EL (cell line): ENCODE data around the gene ALLC.

Source experiments
- DNase-seq: peaks from one replicate; pipeline ENCODE4 v3.0.0-alpha.2; 2016

The ALLC gene

DNA sequence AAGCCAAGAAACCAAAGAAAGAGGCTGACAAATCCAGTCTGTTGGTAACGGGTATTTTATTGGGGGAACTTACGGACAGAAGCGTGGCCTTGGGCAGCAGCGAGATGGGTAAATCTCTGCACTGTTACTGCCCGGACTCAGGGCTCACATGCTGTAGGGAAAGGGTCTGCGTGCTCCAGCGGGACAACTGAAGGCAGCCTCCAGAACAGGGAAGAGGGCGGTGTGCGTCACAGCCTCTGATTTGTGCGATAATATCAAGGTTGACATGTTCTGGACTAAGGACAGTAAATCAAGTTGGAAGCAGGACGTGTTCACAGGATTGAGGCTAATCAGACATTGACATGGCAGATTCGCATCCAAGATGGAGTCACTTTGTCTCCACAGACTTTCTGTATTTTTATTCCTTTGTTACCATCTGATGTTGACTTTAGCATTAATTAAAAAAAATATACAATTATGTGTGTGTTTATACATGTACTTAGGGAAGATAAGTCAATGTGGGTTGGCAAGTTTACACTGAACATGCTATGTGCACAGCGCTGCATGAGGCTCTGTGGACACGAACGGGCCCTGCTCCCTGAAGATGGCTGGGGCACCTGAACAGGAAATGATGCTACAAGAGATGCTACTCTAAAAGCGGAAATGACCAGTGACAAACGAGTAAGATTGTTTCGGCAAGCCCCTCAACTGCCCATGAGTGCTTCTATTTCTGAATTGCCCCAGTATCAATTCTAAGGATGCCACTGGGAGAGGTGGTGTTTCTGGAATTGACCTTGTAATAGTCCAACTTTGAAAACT lies 22.7 kb downstream of the ALLC start:
- no peak for DNase-seq

DNA sequence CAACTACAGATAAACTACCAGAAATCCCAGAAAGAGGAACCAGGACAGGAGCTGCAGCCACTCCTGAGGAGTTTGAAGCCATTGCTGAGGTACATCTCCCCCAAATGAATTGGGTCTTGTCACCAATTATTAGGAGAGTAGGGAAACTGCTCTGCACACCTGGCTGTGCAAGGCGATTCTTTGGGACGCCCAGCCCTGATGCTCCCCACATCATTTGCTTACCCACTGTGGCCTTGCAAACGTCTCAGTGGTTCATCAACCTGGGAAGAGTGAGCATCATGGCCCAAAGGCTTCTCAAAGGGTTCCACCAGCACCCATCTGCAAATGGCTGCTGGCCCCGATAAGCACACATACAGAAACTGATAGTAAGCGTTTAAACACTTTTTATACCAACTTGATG lies 23.6 kb downstream of the ALLC start:
- DNase-seq, result no peak

DNA sequence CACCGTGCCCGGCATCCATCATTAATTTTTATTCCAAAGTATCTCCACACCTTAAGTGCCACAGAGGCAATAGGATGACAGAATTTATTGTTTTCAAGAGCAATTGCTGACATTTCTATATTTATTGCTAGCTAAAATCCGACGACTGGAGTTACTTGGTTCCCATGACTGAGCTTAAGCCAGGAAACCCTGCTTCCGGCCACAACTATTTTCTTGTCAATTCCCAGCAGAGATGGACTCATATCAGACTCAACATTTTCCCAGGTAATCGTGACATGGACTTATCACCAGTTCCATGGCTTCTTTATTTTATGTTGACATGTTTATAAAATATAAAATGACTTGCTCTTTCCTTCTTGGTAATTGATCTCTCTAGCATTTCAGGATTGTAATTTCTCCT lies 24.8 kb downstream of the ALLC start:
- no peak for DNase-seq

DNA sequence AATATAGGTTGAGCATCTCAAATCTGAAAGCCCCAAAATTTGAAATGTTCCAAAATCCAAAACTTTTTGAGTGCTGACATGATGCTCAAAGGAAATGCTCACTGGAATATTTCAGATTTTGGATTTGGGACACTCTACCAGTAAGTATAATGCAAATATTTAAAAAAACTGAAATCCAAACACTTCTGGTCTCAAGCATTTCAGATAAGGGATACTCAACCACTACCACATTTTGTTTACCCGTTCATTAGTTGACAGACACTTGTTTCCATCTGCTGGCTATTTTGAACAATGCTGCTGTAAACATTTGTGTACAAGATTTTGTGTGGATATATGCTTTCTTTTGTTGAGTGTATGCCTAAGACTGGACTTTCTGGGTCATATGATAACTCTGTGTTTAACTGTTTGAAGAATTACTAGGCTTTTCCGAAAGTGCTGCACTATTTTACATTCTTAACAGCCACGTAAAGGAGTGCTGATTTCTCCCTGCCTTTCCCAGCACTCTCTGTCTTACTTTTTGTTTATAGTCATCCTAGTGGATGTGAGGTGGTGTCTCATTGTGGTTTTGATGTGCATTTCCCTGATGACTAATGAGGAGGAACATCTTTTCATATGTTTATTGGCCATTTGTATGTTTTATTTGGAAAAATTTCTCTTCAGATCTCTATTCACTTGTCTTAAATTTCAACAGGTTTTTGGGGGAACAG lies 25.9 kb downstream of the ALLC start:
- DNase-seq, result no peak

DNA sequence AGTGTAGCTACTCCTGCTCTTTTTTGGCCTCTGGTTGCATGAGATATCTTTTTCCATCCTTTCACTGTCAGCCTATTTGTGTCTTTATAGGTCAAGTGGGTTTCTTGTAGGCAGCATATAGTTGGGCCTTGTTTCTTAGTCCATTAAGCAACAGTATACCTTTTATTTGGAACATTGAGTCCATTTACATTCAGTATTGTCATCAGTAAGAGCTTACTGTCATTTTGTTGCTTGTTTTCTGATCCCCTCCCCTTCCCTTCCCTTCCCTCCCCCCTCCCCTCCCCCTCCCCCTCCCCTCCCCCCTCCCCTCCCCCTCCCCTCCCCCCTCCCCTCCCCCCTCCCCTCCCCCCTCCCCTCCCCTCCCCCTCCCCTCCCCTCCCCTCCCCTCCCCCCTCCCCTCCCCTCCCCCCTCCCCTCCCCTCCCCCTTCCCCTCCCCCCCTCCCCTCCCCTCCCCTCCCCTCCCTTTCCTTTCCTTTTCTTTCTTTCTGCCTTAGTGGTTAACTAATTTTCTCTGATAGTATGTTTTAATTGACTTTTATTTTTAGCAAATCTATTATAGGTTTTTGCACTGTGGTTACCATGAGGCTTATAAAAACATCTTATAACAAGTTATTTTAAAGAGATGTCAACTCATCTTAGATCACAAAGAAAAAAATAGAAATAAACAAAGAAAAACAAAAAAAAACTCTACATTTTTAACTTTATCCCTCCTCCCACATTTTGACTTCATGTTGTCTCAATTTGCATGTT lies 32.2 kb downstream of the ALLC start:
- DNase-seq, result no peak

DNA sequence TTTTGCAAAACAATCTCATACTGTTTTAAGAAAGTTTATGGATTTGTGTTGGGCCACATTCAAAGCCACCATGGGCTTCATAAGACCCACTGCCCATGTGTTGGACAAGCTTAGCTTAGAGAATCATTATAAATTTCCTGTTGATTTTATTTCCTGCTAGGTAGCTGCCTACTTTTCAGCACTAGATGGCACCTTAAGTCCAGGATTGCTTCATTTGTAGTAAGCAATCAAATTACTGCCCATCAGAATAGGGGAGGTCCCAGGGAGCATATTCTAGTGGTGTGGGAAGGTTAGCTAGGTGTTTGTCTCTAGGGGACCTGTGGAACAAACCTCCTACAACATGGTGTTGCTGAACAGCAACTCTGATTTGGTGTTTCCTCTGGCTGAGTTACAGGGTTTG lies 34.4 kb downstream of the ALLC start:
- DNase-seq, result no peak

DNA sequence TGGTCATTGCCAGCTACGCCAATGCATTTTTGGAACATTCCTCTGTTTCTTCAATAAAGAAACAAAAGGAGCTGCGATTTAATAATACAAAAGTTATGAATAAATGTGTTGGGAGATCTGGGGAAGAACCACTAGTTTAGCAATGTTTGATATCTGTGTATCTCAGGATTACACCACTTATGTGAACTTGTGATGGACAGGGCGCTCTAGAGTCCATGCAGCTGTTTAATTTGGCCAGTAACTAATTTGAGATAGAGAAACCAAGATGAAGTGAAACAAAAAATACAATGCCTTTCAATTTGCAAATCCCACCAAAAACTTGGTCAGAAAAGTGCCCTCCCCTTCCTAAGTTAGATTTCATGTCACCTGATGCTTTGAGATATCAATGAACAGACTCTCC lies 38.5 kb downstream of the ALLC start:
- no peak for DNase-seq

DNA sequence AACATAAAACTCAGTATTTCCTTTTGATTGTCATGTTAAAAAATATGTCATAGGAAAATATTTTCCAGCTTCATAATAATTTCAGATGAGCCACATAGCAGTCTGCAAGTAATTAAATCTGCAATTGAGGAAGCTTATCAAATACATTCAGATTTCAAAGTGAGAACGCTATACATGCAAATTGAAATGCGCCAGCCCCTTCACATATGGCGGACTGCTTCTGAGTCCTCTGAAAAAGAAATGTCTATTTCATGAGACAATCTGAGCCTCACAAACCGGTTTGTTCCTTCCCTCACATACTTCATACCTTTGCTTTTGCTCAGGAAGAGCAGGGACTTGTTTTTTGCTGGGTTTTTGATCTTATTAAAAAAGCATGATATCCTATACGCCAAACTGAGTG lies 43.1 kb downstream of the ALLC start:
- no peak for DNase-seq

DNA sequence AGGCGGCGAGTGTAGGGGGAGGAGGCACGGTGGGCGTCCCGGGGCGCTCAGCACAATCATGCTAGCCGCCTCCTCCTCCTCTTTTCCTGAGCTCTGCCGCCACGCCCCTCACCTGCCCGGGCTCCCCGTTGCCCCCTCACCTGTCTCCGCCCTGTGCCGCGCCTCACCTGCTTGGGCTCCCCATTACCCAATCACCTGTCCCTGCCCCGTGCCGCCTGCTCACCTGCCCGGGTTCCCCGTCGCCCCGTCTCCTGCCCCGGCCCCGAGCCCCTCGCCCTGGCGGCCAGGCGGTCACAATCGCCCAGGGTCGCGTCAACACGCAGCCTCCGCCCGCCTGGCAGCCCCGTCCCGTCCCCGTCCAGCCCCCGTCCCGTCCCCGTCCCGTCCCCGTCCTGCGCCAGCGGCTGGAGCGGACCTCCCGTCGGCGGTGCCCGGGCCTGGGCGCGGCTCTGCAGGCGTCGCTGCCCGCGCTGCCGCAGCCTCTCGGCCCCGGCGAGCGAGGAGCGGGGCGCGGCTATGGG lies 45.3 kb downstream of the ALLC start, which contains the start of gene DCDC2C:
Gene DCDC2C (plus strand): TSS at position 340 of the 521 bp plus-strand sequence. CDS start 177 bp downstream, at position 517.
- DNase-seq, result no peak

DNA sequence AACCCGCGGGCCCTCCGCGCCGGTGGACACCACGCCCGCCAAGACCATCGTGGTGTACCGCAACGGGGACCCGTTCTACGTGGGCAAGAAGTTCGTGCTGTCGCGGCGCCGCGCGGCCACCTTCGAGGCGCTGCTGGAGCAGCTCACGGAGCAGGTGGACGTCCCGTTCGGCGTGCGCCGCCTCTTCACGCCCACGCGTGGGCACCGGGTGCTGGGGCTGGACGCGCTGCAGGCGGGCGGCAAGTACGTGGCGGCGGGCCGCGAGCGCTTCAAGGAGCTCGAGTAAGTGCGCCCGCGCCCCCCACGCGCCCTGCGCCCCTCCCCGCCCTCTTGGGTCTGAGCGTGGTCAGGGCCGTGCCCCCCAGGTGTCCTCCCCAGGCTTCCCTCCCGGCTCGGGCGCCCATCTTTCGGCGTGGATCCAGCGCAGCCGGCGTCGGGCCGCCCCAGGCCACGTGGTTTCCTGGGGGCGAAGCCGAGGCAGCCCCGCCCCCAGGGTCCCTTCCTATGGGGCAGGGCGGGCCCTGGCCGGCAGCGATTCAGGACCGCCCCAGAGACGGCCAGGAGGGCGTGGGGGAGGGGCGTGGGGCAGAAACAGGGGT lies 45.9 kb downstream of the ALLC start:
- DNase-seq, result no peak

DNA sequence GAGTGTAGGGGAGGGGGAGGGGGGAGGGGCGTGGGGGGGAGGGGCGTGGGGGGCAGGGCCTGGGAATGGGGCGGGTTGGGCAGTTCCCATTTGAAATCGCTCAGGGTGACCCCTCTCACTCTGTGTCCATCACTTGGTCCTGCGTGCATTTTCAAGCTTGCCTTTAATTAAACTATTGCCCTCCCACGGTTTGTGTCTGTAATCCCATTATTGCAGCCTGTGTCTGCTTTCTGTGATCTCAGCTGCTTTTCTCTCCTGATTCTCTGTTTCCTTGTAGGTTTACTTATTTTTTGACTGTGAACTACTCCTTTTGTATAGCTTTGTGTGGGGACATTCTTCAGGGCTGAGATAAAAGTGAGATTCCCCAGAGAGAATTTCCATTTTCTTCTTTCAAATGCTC lies 46.7 kb downstream of the ALLC start:
- DNase-seq, result no peak

DNA sequence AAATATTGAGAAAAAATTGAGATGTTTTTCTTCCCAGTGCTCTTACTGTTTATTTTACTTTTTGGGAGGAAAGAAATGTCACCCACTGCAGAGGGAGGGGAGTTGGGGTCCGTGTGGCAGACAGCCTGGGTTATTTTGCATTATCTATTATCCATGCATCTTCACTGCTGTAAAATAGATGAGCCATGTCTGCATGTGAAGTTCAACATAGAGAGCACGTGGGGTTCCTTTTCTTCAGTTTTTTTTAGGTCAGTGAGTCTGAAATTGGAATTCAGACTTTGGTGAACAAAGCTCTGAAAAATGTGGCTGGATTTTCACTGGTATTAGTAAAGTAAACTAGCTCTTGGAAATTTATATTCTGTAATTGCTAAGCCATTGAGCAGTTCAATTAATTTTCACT lies 47.8 kb downstream of the ALLC start:
- DNase-seq, result no peak

DNA sequence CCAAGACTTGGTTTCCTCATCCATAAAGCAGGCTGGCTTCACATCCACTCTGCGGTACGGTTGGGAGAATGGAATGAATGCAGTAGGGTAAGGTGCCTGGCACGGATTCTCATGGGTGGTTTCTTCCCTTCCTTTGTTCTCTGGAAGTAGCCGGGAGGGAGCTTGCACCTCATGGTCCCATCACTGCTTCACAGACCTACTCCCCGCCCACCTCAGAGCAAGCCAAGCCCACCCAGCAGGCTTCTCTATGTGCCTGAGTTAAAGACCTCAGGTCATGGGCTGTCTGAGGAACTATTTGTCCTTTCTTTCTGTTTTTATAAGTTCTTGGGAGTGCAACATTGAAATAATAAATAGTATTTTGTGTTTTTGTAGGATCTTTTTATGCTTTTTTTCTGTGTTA lies 48.9 kb downstream of the ALLC start:
- DNase-seq, result no peak

DNA sequence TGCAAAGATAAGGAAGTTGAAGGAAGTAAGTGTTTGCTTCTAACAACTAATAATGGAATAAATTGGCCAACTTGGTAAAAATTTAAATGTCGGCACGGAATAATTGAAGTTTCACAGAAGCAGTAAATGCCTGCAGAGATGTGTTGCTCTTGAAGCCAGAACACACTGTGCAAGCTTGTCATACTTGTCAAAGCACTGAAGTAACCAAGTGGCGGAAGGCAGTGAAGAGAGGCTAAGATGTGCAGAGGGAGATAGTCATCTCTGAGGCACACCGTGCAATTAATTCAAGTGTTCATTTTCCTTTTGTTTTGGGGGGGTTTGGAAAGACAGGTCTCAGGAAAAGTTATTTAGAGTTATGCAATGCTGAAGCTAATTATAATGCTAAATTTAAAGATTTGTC lies 50.6 kb downstream of the ALLC start:
- DNase-seq, result no peak

DNA sequence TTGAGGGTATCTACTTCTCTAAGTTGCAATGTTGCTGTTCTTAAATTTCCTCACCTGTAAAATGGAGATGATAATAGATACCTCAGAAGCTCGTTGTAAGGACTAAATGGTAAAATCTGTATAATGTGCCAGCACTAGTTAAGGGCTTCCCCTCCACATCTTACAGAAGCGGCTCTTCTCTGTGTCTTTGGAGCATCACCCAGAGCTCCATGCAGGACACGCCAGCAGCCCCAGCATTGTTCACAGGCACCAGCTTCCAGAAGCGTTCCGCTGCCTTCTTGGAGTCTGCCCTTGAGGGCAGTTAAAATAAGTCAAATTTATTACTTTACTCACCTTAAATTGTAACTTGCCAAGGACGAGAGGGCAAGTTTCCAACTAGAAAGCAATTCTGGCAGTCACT lies 51.2 kb downstream of the ALLC start:
- no peak for DNase-seq

DNA sequence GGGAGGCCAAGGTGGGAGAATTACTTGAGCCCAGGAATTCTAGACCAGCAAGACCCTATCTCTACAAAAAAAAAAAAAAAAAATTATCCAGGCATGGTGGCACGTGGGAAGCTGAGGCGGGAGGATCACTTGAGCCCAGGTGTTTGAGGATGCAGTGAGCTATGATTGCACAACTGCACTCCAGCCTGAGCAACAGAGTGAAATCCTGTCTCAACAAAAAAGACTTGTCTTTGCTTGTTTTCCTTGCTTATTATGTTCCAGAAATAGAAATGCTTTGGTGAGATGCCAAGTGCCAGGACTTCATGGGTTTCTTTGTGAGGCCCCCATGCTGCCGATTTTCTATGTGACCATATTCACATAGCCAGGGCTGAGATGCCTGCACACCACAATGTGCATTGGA lies 54.4 kb downstream of the ALLC start:
- DNase-seq, result no peak

DNA sequence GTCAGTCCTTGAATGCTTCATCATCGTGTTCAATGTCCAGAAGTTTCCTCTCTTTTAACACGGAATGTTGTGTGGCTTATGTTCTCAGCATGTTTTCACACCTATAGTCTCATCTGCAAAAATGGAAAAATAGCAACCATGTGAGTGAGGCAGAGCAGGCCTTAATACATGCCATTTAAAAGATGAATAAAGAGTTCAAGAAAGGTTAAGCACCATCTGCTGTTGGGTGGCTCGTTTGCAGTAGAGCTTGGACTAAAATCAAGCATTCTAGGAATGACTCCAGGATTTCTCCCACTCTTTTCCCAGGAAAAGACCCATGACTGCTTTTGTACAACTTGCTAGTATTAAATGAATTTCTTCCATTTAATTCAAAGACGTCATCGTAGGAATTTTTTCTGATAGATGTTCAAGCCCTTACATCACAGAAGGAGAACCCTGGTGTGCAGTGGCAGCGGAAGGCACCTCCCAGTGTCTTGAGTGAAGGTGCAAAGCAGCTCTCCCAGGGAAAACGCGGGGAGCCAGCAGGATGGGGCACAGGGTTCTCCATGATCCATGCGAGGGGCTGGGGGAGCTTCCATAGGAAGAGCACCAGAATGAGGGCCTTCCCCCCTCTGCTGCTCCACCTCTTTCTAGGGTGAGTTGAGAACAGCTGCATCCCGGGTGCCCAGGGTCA lies 55.0 kb downstream of the ALLC start:
- DNase-seq, result peak; percentile 11

DNA sequence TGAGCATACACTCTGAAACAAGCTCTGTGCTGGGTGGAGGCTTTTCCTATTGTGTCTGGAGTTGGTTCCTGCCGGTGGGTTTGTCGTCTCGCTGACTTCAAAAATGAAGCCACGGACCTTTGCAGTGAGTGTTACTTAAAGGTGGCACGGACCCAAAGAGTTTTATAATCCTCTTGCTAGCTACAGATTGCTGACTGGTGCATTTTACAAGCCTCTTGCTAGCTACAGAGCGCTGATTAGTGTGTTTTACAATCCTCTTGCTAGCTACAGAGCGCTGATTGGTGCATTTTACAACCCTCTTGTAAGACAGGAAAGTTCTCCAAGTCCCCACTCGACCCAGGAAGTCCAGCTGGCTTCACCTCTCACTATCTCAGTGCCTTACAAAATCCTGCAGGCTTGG lies 60.7 kb downstream of the ALLC start:
- DNase-seq, result no peak

DNA sequence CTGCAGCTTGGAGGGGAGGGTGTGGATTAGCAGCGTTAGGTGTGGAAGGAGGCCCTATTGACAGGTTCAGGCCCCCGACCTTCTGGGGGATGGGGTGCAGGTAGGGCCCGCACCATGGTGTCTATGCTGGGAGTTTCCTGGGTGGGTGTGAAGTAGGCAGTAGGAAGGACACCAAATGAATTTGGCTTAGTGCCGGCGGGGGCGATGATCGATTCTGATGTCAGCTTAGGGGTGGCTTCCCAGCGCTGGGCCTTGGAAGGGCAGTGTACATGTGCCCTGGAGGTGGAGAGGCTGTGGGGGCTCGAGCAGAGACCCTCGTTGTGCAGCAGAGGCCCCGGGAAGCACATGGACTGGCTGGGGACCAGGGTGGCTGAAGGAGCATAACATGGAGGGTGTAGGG lies 67.0 kb downstream of the ALLC start:
- DNase-seq, result no peak

DNA sequence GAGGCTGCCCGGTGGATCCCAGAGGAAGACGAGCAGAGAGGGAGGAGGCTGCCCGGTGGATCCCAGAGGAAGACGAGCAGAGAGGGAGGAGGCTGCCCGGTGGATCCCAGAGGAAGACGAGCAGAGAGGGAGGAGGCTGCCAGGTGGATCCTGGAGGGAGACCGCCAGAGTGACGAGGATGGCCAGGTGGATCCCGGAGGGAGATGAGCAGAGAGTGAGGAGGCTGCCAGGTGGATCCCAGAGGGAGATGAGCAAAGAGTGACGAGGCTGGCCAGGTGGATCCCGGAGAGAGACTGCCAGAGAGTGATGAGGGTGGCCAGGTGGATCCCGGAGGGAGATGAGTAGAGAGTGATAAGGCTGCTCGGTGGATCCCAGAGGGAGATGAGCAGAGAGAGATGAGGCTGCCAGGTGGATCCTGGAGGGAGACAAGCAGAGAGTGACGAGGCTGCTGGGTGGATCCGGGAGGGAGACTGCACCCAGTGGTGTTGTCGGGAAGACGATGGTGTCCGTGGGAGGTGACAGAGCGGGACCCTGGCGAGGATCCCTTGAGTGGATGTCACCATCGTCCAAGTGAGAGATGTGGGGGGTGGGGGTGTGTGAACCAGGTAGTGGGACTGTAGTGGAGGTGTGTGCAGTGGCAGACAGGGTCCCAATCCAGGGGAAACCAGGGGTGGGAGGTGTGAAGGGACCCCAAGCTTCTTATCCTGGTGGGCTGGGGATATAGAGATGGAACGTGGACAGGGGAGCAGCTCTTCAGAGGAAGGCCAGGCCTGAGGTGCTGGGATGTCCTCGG lies 67.7 kb downstream of the ALLC start:
- no peak for DNase-seq

DNA sequence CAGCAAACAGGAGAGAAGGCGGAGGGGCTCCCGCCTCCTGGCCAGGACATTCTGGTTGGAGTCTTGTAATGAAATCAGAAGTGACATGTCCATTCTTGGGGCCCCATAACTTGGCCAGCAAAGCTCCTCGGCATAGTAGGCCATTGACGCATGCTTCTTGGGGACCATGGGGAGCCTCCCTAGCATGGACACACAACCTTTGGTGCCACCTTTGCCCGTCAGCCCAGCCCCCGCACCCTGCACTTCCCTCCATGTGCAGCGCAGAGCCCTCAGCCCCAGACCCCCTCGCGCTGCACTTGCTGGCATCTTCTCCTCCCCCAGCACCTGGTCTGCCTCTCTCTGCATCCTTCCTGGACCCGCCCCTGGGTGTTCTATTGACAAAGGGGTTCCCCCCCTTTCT lies 68.5 kb downstream of the ALLC start:
- DNase-seq, result no peak
